ENCODE measurements around the gene HDAC4. TPM values are rescaled to one million over a fixed set of nuclear protein-coding genes. Genes with fewer than 3 reads are reported as not detected.

The HDAC4 gene
- total RNA-seq, 1 experiment from 2014 or later = 47.6 TPM

GRCh38 chr2:239189711-239190131, 211.1 kb downstream of the HDAC4 start:
- H3K4me3 ChIP-seq (replicated peaks in 1 of 2; ENCODE audit: low read depth in 1 of 2, low read length in 2 of 2) = no peak overlapping the region
- H3K9me3 ChIP-seq (ENCODE audit: control insufficient read depth in 1 of 2, insufficient read depth in 1 of 2, low read depth in 1 of 2, low read length in 2 of 2) = peaks cover 8% of the 10 kb centered on the region in 2 experiments; a peak in 2 of 4 replicates
- TF ChIP-seq ZFX (IDR thresholded peaks at IDR 0.05) (no peak), MAX (IDR thresholded peaks at IDR 0.05) (no peak), EZH2 (IDR thresholded peaks at IDR 0.05) (no peak), CEBPB (IDR thresholded peaks at IDR 0.05; ENCODE audit: low read depth) (no peak), EZH2phosphoT487 (IDR thresholded peaks at IDR 0.05; ENCODE audit: borderline replicate concordance) (no peak), REST (IDR thresholded peaks at IDR 0.05; ENCODE audit: low read depth) (no peak), SP1 (IDR thresholded peaks at IDR 0.05; ENCODE audit: low read depth) (no peak), CTCF (IDR thresholded peaks at IDR 0.05 in 2 of 3, conservative IDR thresholded peaks at IDR 0.05 in 1 of 3; ENCODE audit: borderline replicate concordance in 1 of 3, insufficient read depth in 1 of 3, low read depth in 2 of 3, low read length in 2 of 3) (no peak), JUND (IDR thresholded peaks at IDR 0.05) (no peak), POLR2A (IDR thresholded peaks at IDR 0.05; ENCODE audit: borderline replicate concordance, extremely low read depth, insufficient read depth, insufficient read length) (no peak), FOSL1 (IDR thresholded peaks at IDR 0.05; ENCODE audit: low read depth) (no peak), ELF1 (IDR thresholded peaks at IDR 0.05; ENCODE audit: borderline replicate concordance, low read depth) (no peak)
- no peaks in the 10 kb centered on the region for H3K9me2 ChIP-seq (ENCODE audit: insufficient read depth)
- H3K9ac ChIP-seq (ENCODE audit: low read length) = no peak overlapping the region
- no peaks in the 10 kb centered on the region for H3K27me3 ChIP-seq (ENCODE audit: insufficient read depth, low read length)
- CTCF ChIA-PET = no interaction called here
- DNase-seq (ENCODE audit: low read depth, low spot score) = no peak
- H2AFZ ChIP-seq (ENCODE audit: low read depth, low read length, poor library complexity, severe bottlenecking) = no peak overlapping the region
- H3K4me1 ChIP-seq (ENCODE audit: control insufficient read depth in 1 of 2, insufficient read depth in 2 of 2, low read length in 2 of 2) = no peaks in the 10 kb centered on the region
- RAD21 ChIA-PET (ENCODE audit: low non-redundant PET in 1 of 2, low total read pairs in 2 of 2, uncharacterized antibody in 2 of 2, unreplicated experiment in 2 of 2) = interaction anchor here in 1 of 2 experiments (0.7 kb wide), 1 partner anchor 60 kb away, joined by 5 read pairs; no protein-coding TSS in a partner anchor
- H3K4me2 ChIP-seq (ENCODE audit: low read length) = no peak overlapping the region
- no peaks in the 10 kb centered on the region for H3K79me2 ChIP-seq (ENCODE audit: insufficient read depth, low read length)
- H3K36me3 ChIP-seq (ENCODE audit: control insufficient read depth in 1 of 2, insufficient read depth in 2 of 2, low read length in 2 of 2) = peaks cover 0 to 15% of the 10 kb centered on the region in 2 experiments; a peak in 2 of 4 replicates
- POLR2A ChIA-PET = no interaction called here
- H3K27ac ChIP-seq (ENCODE audit: low read depth, low read length) = no peak overlapping the region
- H4K20me1 ChIP-seq (ENCODE audit: insufficient read depth) = no peaks in the 10 kb centered on the region
- intact Hi-C loops (cut with micrococcal nuclease) = no loop called here
- ATAC-seq = no peak
- no TSS peak for BruUV-seq (replicated peaks)
